Measurements from ENCODE around the gene TRAPPC3.

GRCh38 chr1:36178471-36179219 is 29.4 kb upstream of the TRAPPC3 start:
- TF ChIP-seq EZH2 (IDR thresholded peaks at IDR 0.05; ENCODE audit: borderline replicate concordance, insufficient read depth, low read depth, low read length, poor library complexity, severe bottlenecking) = no peak
- no peak for TF ChIP-seq CTCF (IDR thresholded peaks at IDR 0.05)
